Urinary bladder (tissue), 4 donors: Measurements from ENCODE around the gene NPDC1. TPM values are rescaled to one million over a fixed set of nuclear protein-coding genes. Genes with fewer than 3 reads are reported as not detected.
"Not testable (repeated sequence)": the region's sequence is repeated elsewhere in the genome, so short reads cannot be mapped to it uniquely, and the experiment has no call there.

ENCODE experiments used
- DNase-seq: peaks from one replicate; pipeline ENCODE4 v3.0.0-alpha.2; 2015; ENCODE audit errors: extremely low spot score
- H3K27ac ChIP-seq: one replicate; pipeline ENCODE4 v1.5.1; 2013; ENCODE audit warnings: low read depth, mild to moderate bottlenecking, moderate library complexity
- H3K36me3 ChIP-seq: one replicate; pipeline ENCODE4 v1.6.1; 2013; ENCODE audit warnings: mild to moderate bottlenecking, moderate library complexity; ENCODE audit not compliant: insufficient read depth
- H3K4me1 ChIP-seq: one replicate; pipeline ENCODE4 v1.6.1; 2013; ENCODE audit warnings: mild to moderate bottlenecking, moderate library complexity; ENCODE audit not compliant: insufficient read depth
- H3K4me3 ChIP-seq: one replicate; pipeline ENCODE4 v1.5.1; 2013; ENCODE audit warnings: low read depth, low read length
- WGBS: extraction: QIAGEN DNeasy Blood & Tissue Kit; methylation state at CpG from one replicate; pipeline ENCODE4 v1.1.7; 2013; 5-methylcytosine and 5-hydroxymethylcytosine counted together
- polyA plus RNA-seq: library from polyadenylated mRNA; stranded (reverse); fragments of 200-250 nt; gene quantifications from one replicate; pipeline ENCODE4 v1.2.3, GENCODE V29; 2013
- total RNA-seq: library from RNA; depleted of rRNA; stranded (reverse); fragments of >200 nt; gene quantifications from one replicate; pipeline ENCODE4 v1.2.3, GENCODE V29; 2014
- donor health status: healthy with polysubstance abuse.
- donor health status: healthy.

NPDC1 gene
- total and polyA plus RNA-seq, 2 donors, result 17.9 to 120 TPM

GRCh38 chr9:137007108-137007815 lies 38.7 kb downstream of the NPDC1 start:
- no peaks in the 10 kb centered on the region for H3K36me3 ChIP-seq
- DNase-seq, result no peak
- 56% methylated on average over 30 of the region's 30 CpGs for WGBS
- no peak overlapping the region for H3K4me3 ChIP-seq
- no peak overlapping the region for H3K27ac ChIP-seq
- H3K4me1 ChIP-seq, result no peaks in the 10 kb centered on the region

GRCh38 chr9:137006116-137007003 lies 39.6 kb downstream of the NPDC1 start:
- 70% methylated on average over 24 of the region's 24 CpGs for WGBS
- H3K4me1 ChIP-seq, result no peaks in the 10 kb centered on the region

DNA sequence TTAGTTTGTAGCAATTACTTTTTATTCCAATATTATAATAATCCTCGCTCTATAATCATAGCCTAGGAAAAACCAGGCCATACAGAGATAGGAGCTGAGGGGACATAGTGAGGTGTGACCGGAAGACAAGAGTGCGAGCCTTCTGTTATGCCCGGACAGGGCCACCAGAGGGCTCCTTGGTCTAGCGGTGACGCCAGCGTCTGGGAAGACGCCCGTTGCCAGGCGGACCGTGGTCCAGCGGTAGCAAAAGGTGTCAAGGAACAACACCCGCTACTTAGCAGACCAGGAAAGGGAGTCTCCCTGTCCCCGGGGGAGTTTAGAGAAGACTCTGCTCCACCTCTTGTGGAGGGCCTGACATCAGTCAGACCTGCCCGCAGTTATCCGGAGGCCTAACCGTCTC lies 41.7 kb downstream of the NPDC1 start:
- not testable (repeated sequence) for H3K4me3 ChIP-seq, H3K36me3 ChIP-seq, H3K4me1 ChIP-seq, DNase-seq, H3K27ac ChIP-seq
- 47% methylated on average over 17 of the region's 17 CpGs for WGBS

More at GRCh38 chr9:137006116-137007003, 39.6 kb downstream of the NPDC1 start:
- Histone ChIP-seq H3K4me3 (no peak overlapping the region), H3K36me3 (no peaks in the 10 kb centered on the region), H3K27ac (no peak overlapping the region)
- no peak for DNase-seq

- no peak for DNase-seq
- Histone ChIP-seq H3K4me3 (no peak overlapping the region), H3K4me1 (no peaks in the 10 kb centered on the region), H3K36me3 (no peaks in the 10 kb centered on the region), H3K27ac (no peak overlapping the region)
- WGBS, result 86% methylated on average over 10 of the region's 10 CpGs
These were observed 43.3 kb downstream of the NPDC1 start for GRCh38 chr9:137002646-137003041.

DNA sequence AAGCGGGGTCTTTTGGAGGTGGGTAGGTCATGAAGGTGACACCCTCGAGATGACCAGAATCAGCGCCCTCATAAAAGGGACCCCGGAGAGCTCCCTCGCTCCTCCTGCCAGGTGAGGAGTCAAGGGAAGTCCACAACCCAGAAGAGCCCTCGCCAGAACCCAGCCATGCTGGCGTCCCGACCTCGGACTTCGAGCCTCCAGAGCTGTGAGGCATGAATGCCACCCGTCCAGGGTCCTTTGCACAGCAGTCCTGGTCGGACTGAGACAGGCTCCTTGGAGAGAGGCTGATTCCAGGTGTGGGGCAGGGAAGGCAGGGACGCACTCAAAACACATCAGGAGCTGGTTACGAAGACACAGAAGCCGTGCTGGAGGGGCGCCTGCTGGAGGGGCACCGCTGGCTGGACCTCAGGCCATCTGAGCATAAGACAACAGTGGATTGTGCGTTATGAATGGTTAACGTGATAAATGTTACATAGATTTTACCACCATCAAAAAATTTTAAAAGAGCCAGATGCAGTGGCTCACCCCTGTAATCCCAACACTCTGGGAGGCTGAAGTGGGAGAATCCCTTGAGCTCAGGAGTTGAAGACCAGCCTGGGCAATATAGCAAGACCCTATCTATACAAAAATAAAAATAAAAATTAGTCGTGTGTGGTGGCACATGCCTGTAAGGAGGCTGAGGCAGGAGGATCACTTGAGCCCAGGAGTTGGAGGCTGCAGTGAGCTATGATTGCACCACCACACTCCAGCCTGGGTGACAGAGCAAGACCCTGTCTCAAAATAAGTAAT lies 43.9 kb downstream of the NPDC1 start:
- no peak for DNase-seq
- H3K4me1 ChIP-seq, result no peaks in the 10 kb centered on the region
- H3K4me3 ChIP-seq, result no peak overlapping the region
- no peaks in the 10 kb centered on the region for H3K36me3 ChIP-seq
- H3K27ac ChIP-seq, result no peak overlapping the region
- WGBS, result 83% methylated on average over 20 of the region's 20 CpGs

DNA sequence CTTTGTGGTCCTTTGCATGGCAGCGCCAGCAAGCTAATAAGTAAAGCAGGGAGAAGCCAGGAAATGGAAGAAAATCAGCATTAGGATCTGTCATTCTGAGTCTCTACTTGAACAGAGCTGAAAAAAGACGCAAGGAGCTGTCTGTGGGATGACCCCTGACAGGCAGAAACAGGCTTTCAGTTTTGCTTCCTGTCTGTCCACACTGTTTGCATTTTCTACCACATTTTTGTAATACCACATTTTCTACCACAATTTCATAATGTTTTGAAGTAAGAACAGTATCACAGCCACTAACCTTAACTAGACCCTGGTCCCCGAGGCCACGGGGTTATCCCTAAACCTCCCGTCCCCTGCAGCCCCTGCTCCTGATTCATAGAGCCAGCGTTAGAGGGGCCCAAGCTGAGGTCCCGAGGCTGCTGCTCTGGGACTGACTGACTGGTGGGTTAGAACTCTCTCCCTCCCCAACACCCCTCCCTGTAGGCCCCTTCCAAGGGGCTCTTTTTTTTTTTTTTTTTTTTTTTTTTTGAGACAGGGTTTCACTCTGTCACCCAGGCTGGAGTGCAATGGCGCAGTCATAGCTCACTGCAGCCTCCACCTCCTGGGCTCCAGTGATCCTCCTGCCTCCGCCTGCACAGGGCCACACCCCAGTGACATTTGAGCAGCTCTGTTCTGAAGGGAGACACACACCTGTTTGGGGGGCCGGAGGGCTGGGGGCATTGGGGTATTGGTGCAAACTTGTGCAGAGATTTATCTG lies 45.6 kb downstream of the NPDC1 start:
- no peak for DNase-seq
- 66% methylated on average over 10 of the region's 10 CpGs for WGBS
- H3K27ac ChIP-seq, result no peak overlapping the region

DNA sequence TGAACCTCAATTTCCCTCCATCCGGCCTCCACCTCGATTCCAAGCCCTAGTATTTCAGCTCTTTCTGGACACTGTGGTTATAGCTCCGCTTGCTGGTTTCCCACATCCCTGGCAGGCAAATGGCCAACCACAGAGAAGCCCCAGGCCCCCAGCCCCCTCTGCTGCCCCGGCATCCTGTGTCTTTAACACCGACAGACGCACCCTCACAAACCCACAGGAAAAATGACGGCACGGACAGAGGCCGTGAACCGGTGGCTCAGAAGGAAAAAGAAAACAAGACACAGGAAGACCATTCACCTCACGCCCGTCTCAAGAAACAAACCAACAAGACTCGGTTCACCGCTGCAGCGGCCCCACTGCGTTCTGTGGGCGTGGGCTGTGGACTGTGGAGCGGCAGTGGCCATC lies 48.1 kb downstream of the NPDC1 start:
- Histone ChIP-seq H3K27ac (no peak overlapping the region), H3K4me1 (no peaks in the 10 kb centered on the region), H3K4me3 (no peak overlapping the region), H3K36me3 (no peaks in the 10 kb centered on the region)
- 70% methylated on average over 18 of the region's 18 CpGs for WGBS
- no peak for DNase-seq

More for the DNA sequence above, 45.6 kb downstream of the NPDC1 start:
- Histone ChIP-seq H3K4me1 (no peaks in the 10 kb centered on the region), H3K4me3 (no peak overlapping the region), H3K36me3 (no peaks in the 10 kb centered on the region)

- Histone ChIP-seq H3K4me3 (no peak overlapping the region), H3K27ac (no peak overlapping the region)
- 83% methylated on average over 10 of the region's 10 CpGs for WGBS
These were observed 48.6 kb downstream of the NPDC1 start for GRCh38 chr9:136997371-136997770.

GRCh38 chr9:136996361-136997292 lies 49.4 kb downstream of the NPDC1 start, which contains the start of gene CLIC3:
TSS of gene CLIC3 (minus strand) at chr9:136996568. CDS start at chr9:136996543, 25 bp downstream.
- H3K27ac ChIP-seq, result no peak within 1 kb of the TSS
- H3K36me3 ChIP-seq, result no peaks in the 10 kb centered on the region
- no peak for DNase-seq
- WGBS, result 28% methylated on average over 35 of the region's 35 CpGs
- H3K4me3 ChIP-seq, result no peak within 1 kb of the TSS
- H3K4me1 ChIP-seq, result no peaks in the 10 kb centered on the region

More at GRCh38 chr9:136997371-136997770, 48.6 kb downstream of the NPDC1 start:
- Histone ChIP-seq H3K36me3 (no peaks in the 10 kb centered on the region), H3K4me1 (no peaks in the 10 kb centered on the region)
- no peak for DNase-seq

DNA sequence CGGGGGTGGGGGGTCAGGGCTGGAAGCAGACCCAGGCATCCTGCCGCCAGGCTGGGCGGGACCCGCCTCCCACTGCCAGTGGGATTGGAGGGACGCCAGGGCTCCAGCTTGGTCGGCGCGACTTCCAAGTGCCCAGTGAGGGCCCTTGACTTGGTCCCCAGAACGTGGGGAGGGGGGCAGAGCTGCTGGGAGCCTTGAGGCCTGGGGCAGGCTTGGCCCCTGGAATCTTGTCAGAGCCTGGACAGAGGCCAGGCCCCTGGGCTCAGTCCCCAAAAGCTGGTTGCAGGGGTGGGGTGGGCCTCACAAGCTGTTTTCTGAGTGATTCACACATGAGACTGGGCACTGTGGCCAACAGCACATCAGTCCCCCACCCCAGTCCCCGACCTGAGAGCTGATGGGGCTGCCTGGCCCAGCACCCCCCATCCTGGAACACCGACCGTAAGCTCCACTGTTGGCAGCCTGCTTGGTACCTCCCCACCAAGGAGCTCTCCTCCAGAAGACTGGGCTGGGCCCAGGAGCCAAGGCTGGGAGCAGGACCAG lies 50.1 kb downstream of the NPDC1 start:
- 15% methylated on average over 12 of the region's 12 CpGs for WGBS
- Histone ChIP-seq H3K4me1 (no peaks in the 10 kb centered on the region), H3K36me3 (no peaks in the 10 kb centered on the region), H3K4me3 (no peak overlapping the region), H3K27ac (no peak overlapping the region)
- DNase-seq, result no peak

DNA sequence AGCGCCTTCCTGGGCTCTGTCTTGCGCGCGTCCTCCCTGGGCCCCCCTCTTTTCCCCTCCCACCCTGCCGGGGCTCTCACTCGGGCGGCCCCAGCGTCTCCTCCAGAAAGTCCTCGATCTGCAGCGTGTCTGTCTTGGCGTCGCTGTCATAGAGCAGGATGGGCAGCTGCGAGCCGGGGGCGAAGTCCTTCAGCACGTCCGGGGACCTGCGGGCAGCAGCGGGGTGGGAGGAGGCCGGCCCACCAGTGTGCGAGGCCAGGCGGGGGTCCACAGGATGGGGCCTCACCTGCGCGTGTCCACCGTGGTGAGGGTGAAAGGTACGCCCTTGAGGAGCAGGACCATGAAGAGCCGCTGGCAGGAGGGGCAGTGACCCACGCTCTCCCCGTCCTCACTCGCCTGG lies 50.6 kb downstream of the NPDC1 start:
- no peak overlapping the region for H3K4me3 ChIP-seq
- H3K4me1 ChIP-seq, result no peaks in the 10 kb centered on the region
- no peaks in the 10 kb centered on the region for H3K36me3 ChIP-seq
- no peak overlapping the region for H3K27ac ChIP-seq
- WGBS, result 21% methylated on average over 30 of the region's 30 CpGs
- DNase-seq, result no peak

DNA sequence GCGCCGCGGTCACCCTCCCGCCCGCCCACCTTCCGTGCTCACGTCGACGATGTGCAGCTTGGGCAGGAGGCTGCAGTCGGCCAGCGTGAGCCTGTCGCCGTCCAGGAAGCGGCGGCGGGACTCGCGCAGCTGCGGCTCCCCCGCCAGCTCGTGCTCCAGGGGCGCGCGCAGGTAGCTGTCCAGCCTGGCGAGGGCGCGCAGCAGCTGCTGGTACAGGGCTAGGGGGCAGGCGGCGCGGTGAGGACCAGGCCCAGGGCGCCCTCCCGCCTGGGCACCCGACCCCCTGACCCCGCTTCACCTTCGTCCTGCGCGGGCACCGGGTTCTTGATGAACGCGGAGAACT lies 51.1 kb downstream of the NPDC1 start:
- H3K4me3 ChIP-seq, result no peak overlapping the region
- WGBS, result 35% methylated on average over 40 of the region's 40 CpGs
- H3K27ac ChIP-seq, result no peak overlapping the region
- no peak for DNase-seq
- H3K4me1 ChIP-seq, result no peaks in the 10 kb centered on the region
- no peaks in the 10 kb centered on the region for H3K36me3 ChIP-seq
